ENCODE results near the gene CYLD.

DNA sequence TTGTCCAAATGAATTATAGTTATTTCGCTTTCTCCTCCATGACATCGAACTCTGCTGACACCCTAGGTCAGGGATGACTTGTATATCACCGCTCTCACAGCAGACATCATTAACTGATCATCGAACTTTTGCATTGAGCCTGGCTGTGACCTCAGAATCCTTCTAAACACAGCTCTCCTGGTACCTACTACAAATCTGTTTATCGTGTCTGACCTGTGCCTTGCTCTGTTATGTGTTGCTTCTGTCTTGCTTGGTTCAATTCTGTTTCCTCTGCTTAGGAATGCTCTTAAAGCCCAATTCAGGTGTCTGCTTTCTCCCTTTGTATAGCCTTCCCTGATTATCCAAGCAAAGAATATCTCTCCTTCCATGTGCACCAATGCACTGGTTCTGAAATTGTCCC is 78.3 kb downstream of the CYLD start:
- TF ChIP-seq EZH2phosphoT487 (IDR thresholded peaks at IDR 0.05; ENCODE audit: insufficient read depth, low read depth) (no peak), EZH2 (IDR thresholded peaks at IDR 0.05; ENCODE audit: insufficient read depth, poor library complexity, severe bottlenecking) (no peak)
